Measurements from ENCODE around the gene AP4E1. TPM values are rescaled to one million over a fixed set of nuclear protein-coding genes. Genes with fewer than 3 reads are reported as not detected.

Gene AP4E1
- total and polyA plus RNA-seq, 4 experiments from 2014 or later = 3.0 to 15.2 (median 9.1) TPM

GRCh38 chr15:50973605-50974004, 65.1 kb downstream of the AP4E1 start:
- H3K4me1 Mint-ChIP-seq = peaks cover 0 to 10% (median 2%) of the 10 kb centered on the region in 4 donors
- Histone ChIP-seq H3K4me3 (ENCODE audit: low read length in 2 of 2) (no peak overlapping the region), H3K36me3 (ENCODE audit: insufficient read depth, low read length) (peaks cover 4% of the 10 kb centered on the region), H3K27ac (ENCODE audit: low read depth, low read length) (no peak overlapping the region), H3K9me3 (ENCODE audit: control insufficient read depth in 1 of 2, low read length in 2 of 2) (peaks cover 0 to 8% of the 10 kb centered on the region in 2 donors), H3K27me3 (ENCODE audit: insufficient read depth, low read length) (no peaks in the 10 kb centered on the region), H3K4me1 (ENCODE audit: insufficient read depth, low read length) (no peaks in the 10 kb centered on the region)
- intact Hi-C loops (cut with micrococcal nuclease) = no loop called here
- no peak for DNase-seq
- H3K9me3 Mint-ChIP-seq = peaks cover 2 to 51% (median 40%) of the 10 kb centered on the region in 8 donors
- H3K36me3 Mint-ChIP-seq = peaks cover 60 to 70% of the 10 kb centered on the region in 2 donors
- CTCF ChIA-PET (ENCODE audit: partially characterized antibody) = no interaction called here
- H3K4me3 Mint-ChIP-seq = no peak overlapping the region
- POLR2A ChIA-PET (ENCODE audit: partially characterized antibody) = no interaction called here
- no peaks in the 10 kb centered on the region for H3K27me3 Mint-ChIP-seq
- no peak overlapping the region for H3K27ac Mint-ChIP-seq

DNA sequence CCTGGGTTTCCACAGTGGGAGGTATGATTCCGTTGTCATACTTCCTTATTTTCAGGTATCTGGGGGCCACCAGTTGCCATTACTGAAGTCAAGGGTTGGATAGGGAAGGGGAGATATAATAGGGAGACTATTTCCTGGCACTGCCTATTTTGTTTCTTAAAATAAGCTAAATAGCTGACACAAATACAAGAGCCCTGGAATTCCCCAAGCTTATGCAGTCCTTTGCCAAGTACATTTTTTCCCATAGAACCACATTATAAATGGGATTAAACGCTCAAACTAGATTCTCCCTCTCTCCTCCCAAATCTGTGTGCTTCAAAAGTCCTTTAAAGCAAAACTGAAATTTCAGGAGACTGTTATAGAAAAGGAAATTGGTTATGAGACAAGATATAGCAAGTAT, 68.7 kb downstream of the AP4E1 start:
- Histone ChIP-seq H3K4me1 (ENCODE audit: insufficient read depth, low read length) (no peaks in the 10 kb centered on the region), H3K27ac (ENCODE audit: low read depth, low read length) (no peak overlapping the region), H3K4me3 (ENCODE audit: low read length in 2 of 2) (no peak overlapping the region), H3K9me3 (ENCODE audit: control insufficient read depth in 1 of 2, low read length in 2 of 2) (no peaks in the 10 kb centered on the region), H3K36me3 (ENCODE audit: insufficient read depth, low read length) (no peaks in the 10 kb centered on the region), H3K27me3 (ENCODE audit: insufficient read depth, low read length) (no peaks in the 10 kb centered on the region)
- no peak overlapping the region for H3K27ac Mint-ChIP-seq
- no peak overlapping the region for H3K4me3 Mint-ChIP-seq
- ChIA-PET CTCF (ENCODE audit: partially characterized antibody) (no interaction called here), POLR2A (ENCODE audit: partially characterized antibody) (no interaction called here)
- peaks cover 0 to 9% (median 2%) of the 10 kb centered on the region in 4 donors for H3K4me1 Mint-ChIP-seq
- intact Hi-C loops (cut with micrococcal nuclease) = no loop called here
- peaks cover 61 to 62% of the 10 kb centered on the region in 2 donors for H3K36me3 Mint-ChIP-seq
- peaks cover 0 to 17% (median 9%) of the 10 kb centered on the region in 8 donors for H3K9me3 Mint-ChIP-seq
- DNase-seq = no peak
- no peaks in the 10 kb centered on the region for H3K27me3 Mint-ChIP-seq

- intact Hi-C loops (cut with micrococcal nuclease) = no loop called here
- Mint-ChIP-seq H3K27ac (no peak overlapping the region), H3K4me3 (no peak overlapping the region), H3K27me3 (no peaks in the 10 kb centered on the region), H3K36me3 (peaks cover 62 to 63% of the 10 kb centered on the region in 2 donors), H3K9me3 (peaks cover 0 to 9% (median 4%) of the 10 kb centered on the region in 8 donors), H3K4me1 (peaks cover 0 to 7% (median 2%) of the 10 kb centered on the region in 4 donors)
- Histone ChIP-seq H3K4me3 (ENCODE audit: low read length in 2 of 2) (no peak overlapping the region), H3K27ac (ENCODE audit: low read depth, low read length) (no peak overlapping the region), H3K9me3 (ENCODE audit: control insufficient read depth in 1 of 2, low read length in 2 of 2) (no peaks in the 10 kb centered on the region), H3K27me3 (ENCODE audit: insufficient read depth, low read length) (no peaks in the 10 kb centered on the region), H3K4me1 (ENCODE audit: insufficient read depth, low read length) (no peaks in the 10 kb centered on the region), H3K36me3 (ENCODE audit: insufficient read depth, low read length) (peaks cover 2% of the 10 kb centered on the region)
- no peak for DNase-seq
- POLR2A ChIA-PET (ENCODE audit: partially characterized antibody) = no interaction called here
- CTCF ChIA-PET (ENCODE audit: partially characterized antibody) = no interaction called here
Observed at GRCh38 chr15:50978580-50978979, 70.1 kb downstream of the AP4E1 start.

- Histone ChIP-seq H3K9me3 (ENCODE audit: control insufficient read depth in 1 of 2, low read length in 2 of 2) (no peaks in the 10 kb centered on the region), H3K27ac (ENCODE audit: low read depth, low read length) (no peak overlapping the region), H3K27me3 (ENCODE audit: insufficient read depth, low read length) (no peaks in the 10 kb centered on the region), H3K4me1 (ENCODE audit: insufficient read depth, low read length) (no peaks in the 10 kb centered on the region), H3K4me3 (ENCODE audit: low read length in 2 of 2) (no peak overlapping the region), H3K36me3 (ENCODE audit: insufficient read depth, low read length) (peaks cover 6% of the 10 kb centered on the region)
- Mint-ChIP-seq H3K4me1 (peaks cover 0 to 6% (median under 1%) of the 10 kb centered on the region in 4 donors), H3K9me3 (peaks cover 0 to 7% (median 4%) of the 10 kb centered on the region in 8 donors), H3K36me3 (peaks cover 64 to 66% of the 10 kb centered on the region in 2 donors), H3K4me3 (no peak overlapping the region), H3K27ac (no peak overlapping the region), H3K27me3 (no peaks in the 10 kb centered on the region)
- DNase-seq = no peak
- intact Hi-C loops (cut with micrococcal nuclease) = no loop called here
- ChIA-PET CTCF (ENCODE audit: partially characterized antibody) (no interaction called here), POLR2A (ENCODE audit: partially characterized antibody) (no interaction called here)
Observed at GRCh38 chr15:50979041-50979440, 70.6 kb downstream of the AP4E1 start.

DNA sequence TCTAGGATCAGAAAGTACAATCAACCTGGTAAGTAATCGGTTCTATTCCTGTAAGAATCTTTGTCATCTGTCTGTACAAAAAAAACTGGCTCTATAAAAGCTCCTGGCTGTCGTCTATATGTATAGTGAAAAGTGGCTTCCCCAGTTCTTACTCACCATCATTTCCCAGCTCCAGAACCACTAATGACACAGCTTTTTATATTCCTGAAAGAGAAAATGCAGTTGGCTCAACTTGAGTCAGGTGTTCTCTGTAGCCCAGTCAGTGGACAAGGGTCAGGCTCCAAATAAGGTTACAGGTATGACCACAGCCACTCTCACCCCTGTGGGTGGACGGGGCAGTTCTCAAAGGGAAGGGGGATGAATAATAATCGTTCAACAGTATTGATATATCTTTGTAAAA, 85.1 kb downstream of the AP4E1 start:
- Histone ChIP-seq H3K9me3 (ENCODE audit: control insufficient read depth in 1 of 2, low read length in 2 of 2) (no peaks in the 10 kb centered on the region), H3K27ac (ENCODE audit: low read depth, low read length) (no peak overlapping the region), H3K4me1 (ENCODE audit: insufficient read depth, low read length) (no peaks in the 10 kb centered on the region), H3K4me3 (ENCODE audit: low read length in 2 of 2) (no peak overlapping the region), H3K36me3 (ENCODE audit: insufficient read depth, low read length) (peaks cover 3% of the 10 kb centered on the region), H3K27me3 (ENCODE audit: insufficient read depth, low read length) (no peaks in the 10 kb centered on the region)
- Mint-ChIP-seq H3K9me3 (no peaks in the 10 kb centered on the region), H3K36me3 (peaks cover 59 to 61% of the 10 kb centered on the region in 2 donors), H3K4me1 (peaks cover 0 to 4% (median 0%) of the 10 kb centered on the region in 4 donors), H3K4me3 (no peak overlapping the region), H3K27ac (peak overlapping the region in 3 of 7 donors; percentile 13 to 72 (median 38)), H3K27me3 (no peaks in the 10 kb centered on the region)
- CTCF ChIA-PET (ENCODE audit: partially characterized antibody) = no interaction called here
- intact Hi-C loops (cut with micrococcal nuclease) = no loop called here
- POLR2A ChIA-PET (ENCODE audit: partially characterized antibody) = no interaction called here
- no peak for DNase-seq

DNA sequence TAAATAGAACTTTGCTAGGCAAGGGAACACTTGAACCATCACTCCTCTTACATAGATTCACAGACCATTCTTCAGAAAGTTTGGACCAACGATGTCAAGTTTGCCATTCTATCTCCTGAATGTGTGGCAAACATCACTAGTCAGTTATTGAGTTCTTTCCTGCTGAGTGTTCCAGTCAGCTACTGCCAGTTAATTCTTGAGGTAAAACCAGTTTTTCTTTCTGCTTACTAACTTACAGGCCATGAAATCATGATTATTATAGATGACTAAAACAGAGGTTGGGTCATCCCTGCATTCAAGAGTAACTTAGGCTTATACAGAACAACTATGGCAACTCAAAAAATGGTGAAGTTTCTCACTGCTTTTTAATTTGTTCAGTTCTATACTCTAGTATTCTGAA, 88.2 kb downstream of the AP4E1 start:
- ChIA-PET CTCF (ENCODE audit: partially characterized antibody) (no interaction called here), POLR2A (ENCODE audit: partially characterized antibody) (no interaction called here)
- Mint-ChIP-seq H3K4me1 (peaks cover 0 to 4% (median 0%) of the 10 kb centered on the region in 4 donors), H3K9me3 (peaks cover 0 to 2% (median 0%) of the 10 kb centered on the region in 8 donors), H3K4me3 (no peak overlapping the region), H3K27ac (no peak overlapping the region), H3K27me3 (no peaks in the 10 kb centered on the region), H3K36me3 (peaks cover 65 to 66% of the 10 kb centered on the region in 2 donors)
- no peak overlapping the region for H3K27ac ChIP-seq (ENCODE audit: low read depth, low read length)
- no peaks in the 10 kb centered on the region for H3K9me3 ChIP-seq (ENCODE audit: control insufficient read depth in 1 of 2, low read length in 2 of 2)
- H3K27me3 ChIP-seq (ENCODE audit: insufficient read depth, low read length) = no peaks in the 10 kb centered on the region
- H3K4me3 ChIP-seq (ENCODE audit: low read length in 2 of 2) = no peak overlapping the region
- H3K36me3 ChIP-seq (ENCODE audit: insufficient read depth, low read length) = peaks cover 3% of the 10 kb centered on the region
- no peaks in the 10 kb centered on the region for H3K4me1 ChIP-seq (ENCODE audit: insufficient read depth, low read length)
- DNase-seq = no peak
- intact Hi-C loops (cut with micrococcal nuclease) = no loop called here

DNA sequence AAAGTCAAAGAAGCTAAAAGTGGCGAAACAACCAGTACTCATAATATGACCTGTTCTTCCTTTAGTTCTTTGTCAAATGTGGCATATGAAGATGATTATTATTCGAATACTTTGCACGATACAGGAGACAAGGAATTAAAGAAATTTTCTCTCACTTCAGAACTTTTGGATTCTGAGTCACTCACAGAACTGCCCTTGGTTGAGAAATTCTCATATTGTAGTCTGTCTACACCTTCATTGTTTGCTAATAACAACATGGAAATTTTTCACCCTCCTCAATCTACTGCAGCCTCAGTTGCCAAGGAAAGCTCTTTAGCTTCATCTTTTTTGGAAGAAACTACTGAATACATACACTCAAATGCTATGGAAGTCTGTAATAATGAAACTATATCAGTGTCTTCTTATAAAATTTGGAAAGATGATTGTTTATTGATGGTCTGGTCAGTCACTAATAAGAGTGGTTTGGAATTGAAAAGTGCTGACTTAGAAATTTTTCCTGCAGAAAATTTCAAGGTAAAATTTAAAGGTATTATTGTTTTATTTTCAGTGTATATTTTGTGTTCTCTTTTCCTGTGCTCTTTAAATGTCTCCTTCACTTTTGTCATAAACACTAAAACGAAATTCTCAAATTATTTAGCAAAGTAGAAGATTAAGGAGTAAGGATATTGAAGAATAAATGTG, 89.0 kb downstream of the AP4E1 start:
- ChIA-PET CTCF (ENCODE audit: partially characterized antibody) (no interaction called here), POLR2A (ENCODE audit: partially characterized antibody) (no interaction called here)
- Histone ChIP-seq H3K9me3 (ENCODE audit: control insufficient read depth in 1 of 2, low read length in 2 of 2) (no peaks in the 10 kb centered on the region), H3K36me3 (ENCODE audit: insufficient read depth, low read length) (peaks cover 5% of the 10 kb centered on the region), H3K27ac (ENCODE audit: low read depth, low read length) (no peak overlapping the region), H3K4me3 (ENCODE audit: low read length in 2 of 2) (no peak overlapping the region), H3K4me1 (ENCODE audit: insufficient read depth, low read length) (no peaks in the 10 kb centered on the region), H3K27me3 (ENCODE audit: insufficient read depth, low read length) (no peaks in the 10 kb centered on the region)
- intact Hi-C loops (cut with micrococcal nuclease) = no loop called here
- H3K9me3 Mint-ChIP-seq = peaks cover 0 to 2% (median 0%) of the 10 kb centered on the region in 8 donors
- H3K4me3 Mint-ChIP-seq = no peak overlapping the region
- H3K4me1 Mint-ChIP-seq = peaks cover 0 to 4% (median 0%) of the 10 kb centered on the region in 4 donors
- peak overlapping the region in 1 of 7 donors; percentile 59 for H3K27ac Mint-ChIP-seq
- DNase-seq = no peak
- no peaks in the 10 kb centered on the region for H3K27me3 Mint-ChIP-seq
- H3K36me3 Mint-ChIP-seq = peaks cover 68 to 72% of the 10 kb centered on the region in 2 donors
